ENCODE results near the gene DDX18.

DNA sequence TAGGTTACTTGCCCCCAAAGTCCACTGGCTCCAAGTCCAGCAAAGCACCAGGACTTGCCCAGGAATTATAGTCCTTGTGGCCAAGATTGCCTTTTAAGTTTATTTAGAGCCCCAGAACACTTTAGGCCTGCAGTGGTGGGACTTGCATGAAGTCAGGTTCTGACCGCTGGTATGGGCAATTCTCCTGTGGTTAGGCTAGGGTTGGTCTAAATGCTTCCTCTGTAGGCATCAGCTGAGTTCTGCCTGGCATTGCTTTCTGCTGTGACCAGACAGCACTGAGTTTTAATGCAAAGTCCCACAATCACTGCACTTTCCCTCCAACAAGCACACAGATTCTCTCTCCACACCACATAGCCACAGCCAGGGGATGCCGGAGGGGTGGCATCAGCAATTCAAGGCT is 64.5 kb downstream of the DDX18 start:
- no peak for TF ChIP-seq EZH2phosphoT487 (conservative IDR thresholded peaks at IDR 0.05; ENCODE audit: low read length)
- TF ChIP-seq, protein P1, sequence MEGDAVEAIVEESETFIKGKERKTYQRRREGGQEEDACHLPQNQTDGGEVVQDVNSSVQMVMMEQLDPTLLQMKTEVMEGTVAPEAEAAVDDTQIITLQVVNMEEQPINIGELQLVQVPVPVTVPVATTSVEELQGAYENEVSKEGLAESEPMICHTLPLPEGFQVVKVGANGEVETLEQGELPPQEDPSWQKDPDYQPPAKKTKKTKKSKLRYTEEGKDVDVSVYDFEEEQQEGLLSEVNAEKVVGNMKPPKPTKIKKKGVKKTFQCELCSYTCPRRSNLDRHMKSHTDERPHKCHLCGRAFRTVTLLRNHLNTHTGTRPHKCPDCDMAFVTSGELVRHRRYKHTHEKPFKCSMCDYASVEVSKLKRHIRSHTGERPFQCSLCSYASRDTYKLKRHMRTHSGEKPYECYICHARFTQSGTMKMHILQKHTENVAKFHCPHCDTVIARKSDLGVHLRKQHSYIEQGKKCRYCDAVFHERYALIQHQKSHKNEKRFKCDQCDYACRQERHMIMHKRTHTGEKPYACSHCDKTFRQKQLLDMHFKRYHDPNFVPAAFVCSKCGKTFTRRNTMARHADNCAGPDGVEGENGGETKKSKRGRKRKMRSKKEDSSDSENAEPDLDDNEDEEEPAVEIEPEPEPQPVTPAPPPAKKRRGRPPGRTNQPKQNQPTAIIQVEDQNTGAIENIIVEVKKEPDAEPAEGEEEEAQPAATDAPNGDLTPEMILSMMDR (IDR thresholded peaks at IDR 0.05; ENCODE audit: insufficient read depth, low read length, poor library complexity, severe bottlenecking), result no peak
